HepG2 (cell line): ENCODE measurements around the gene CTNNA3. TPM values are rescaled to one million over a fixed set of nuclear protein-coding genes. Genes with fewer than 3 reads are reported as not detected.
A peak's percentile ranks its signal among the peaks of the same experiment; 100 is the strongest.

ENCODE experiments used
- ATAC-seq: fragments of 200-7000 bp; cut with Tn5 transposase; 3 replicates; pipeline ENCODE4 v1.9.1; 2020; ENCODE audit warnings: mild to moderate bottlenecking, moderate library complexity
- BruUV-seq: library from RNA; stranded (reverse); fragments of 400-500 nt; replicated peaks from 2 replicates; lab custom pipeline; 2021; lab: Mats Ljungman, UMichigan
- CTCF ChIA-PET: fragments of 300-600 bp; formaldehyde crosslinking; extraction: SDS; loops from one replicate; lab custom pipeline; 2021; ENCODE audit warnings: low total read pairs, inconsistent platforms, low intra/inter-chr PET ratio; lab: Yijun Ruan, JAX
- POLR2A ChIA-PET: fragments of 350-600 bp; sonication (Branson Sonifier 250); formaldehyde crosslinking; loops from one replicate; lab custom pipeline; 2020; ENCODE audit warnings: antibody characterized with exemption, inconsistent platforms; lab: Yijun Ruan, JAX
- DNase-seq: peaks from one replicate; pipeline ENCODE4 v3.0.0-alpha.2; 2015; ENCODE audit warnings: low spot score
- FAIRE-seq: peaks from 3 replicates; lab custom pipeline; 2011; peaks lifted over from hg19 to GRCh38; lab: Jason Lieb, UNC
- H2AFZ ChIP-seq: one replicate; pipeline ENCODE4 v1.6.1; 2011; ENCODE audit warnings: low read length, inconsistent platforms
- H3K27ac ChIP-seq: fragments of 300-600 bp; 3 replicates; pipeline ENCODE4 v1.8.0; 2011; ENCODE audit warnings: mixed run types, mild to moderate bottlenecking, mixed read lengths, low read length, inconsistent platforms; ENCODE audit not compliant: insufficient read depth; ENCODE audit errors: extremely low read length
- H3K27me3 ChIP-seq, 2 experiments: fragments of 200-600 bp in 1 of 2; 2 replicates in 1 of 2; 3 replicates in 1 of 2; pipeline versions ENCODE4 v1.6.0 to v1.8.0; 2011; ENCODE audit warnings: low read length in 2 of 2, mild to moderate bottlenecking in 2 of 2, moderate library complexity in 2 of 2, inconsistent platforms in 1 of 2; ENCODE audit not compliant: insufficient read depth in 2 of 2, control insufficient read depth in 1 of 2
- H3K36me3 ChIP-seq, 2 experiments: fragments of 200-600 bp in 1 of 2; replicated peaks in 1 of 2; 2 replicates in 1 of 2; 3 replicates in 1 of 2; pipeline versions ENCODE4 v1.5.1 to v1.8.0; 2011; ENCODE audit warnings: low read length in 2 of 2, inconsistent platforms in 1 of 2; ENCODE audit not compliant: insufficient read depth in 2 of 2, control insufficient read depth in 1 of 2
- H3K4me1 ChIP-seq: 2 replicates; pipeline ENCODE4 v1.5.1; 2012; ENCODE audit warnings: low read length, inconsistent platforms; ENCODE audit not compliant: insufficient read depth
- H3K4me2 ChIP-seq: 2 replicates; pipeline ENCODE4 v1.6.0; 2011; ENCODE audit warnings: low read depth, low read length, inconsistent platforms
- H3K4me3 ChIP-seq, 3 experiments: fragments of 200-600 bp in 1 of 3; sonication (generic), shearing (Covaris generic) in 1 of 3; replicated peaks in 1 of 3; 2 replicates each; pipeline ENCODE4 v1.5.1; 2011 to 2016; ENCODE audit warnings: low read length in 3 of 3, inconsistent platforms in 2 of 3, low read depth in 2 of 3, mild to moderate bottlenecking in 2 of 3, control low read depth in 1 of 3, mixed read lengths in 1 of 3; ENCODE audit not compliant: insufficient read depth in 1 of 3
- H3K79me2 ChIP-seq: one replicate; pipeline ENCODE4 v1.6.1; 2011; ENCODE audit warnings: low read length, inconsistent platforms; ENCODE audit not compliant: insufficient read depth
- H3K9ac ChIP-seq: 2 replicates; pipeline ENCODE4 v1.6.0; 2011; ENCODE audit warnings: mild to moderate bottlenecking, low read depth, low read length, inconsistent platforms; ENCODE audit not compliant: insufficient read depth
- H3K9me3 ChIP-seq: 2 replicates; pipeline ENCODE4 v1.5.1; 2012; ENCODE audit warnings: mild to moderate bottlenecking, low read length
- H4K20me1 ChIP-seq: 2 replicates; pipeline ENCODE4 v1.6.0; 2011; ENCODE audit warnings: inconsistent platforms, mild to moderate bottlenecking, low read length, moderate library complexity; ENCODE audit not compliant: insufficient read depth
- BRF2 ChIP-seq: sonication (generic); formaldehyde crosslinking; IDR thresholded peaks from 2 replicates; pipeline ENCODE4 v1.8.1; 2022; ENCODE audit warnings: mild to moderate bottlenecking, missing genetic modification reagents
- HDAC1 ChIP-seq: sonication (generic); formaldehyde crosslinking; IDR thresholded peaks from 2 replicates; pipeline ENCODE4 v1.5.1; 2020; ENCODE audit warnings: mild to moderate bottlenecking, missing genetic modification reagents
- HDAC2 ChIP-seq: sonication (generic); formaldehyde crosslinking; IDR thresholded peaks from 2 replicates; pipeline ENCODE4 v1.4.0; 2020; ENCODE audit warnings: missing genetic modification reagents
- HNF4A ChIP-seq: sonication (generic); formaldehyde crosslinking; IDR thresholded peaks from 2 replicates; pipeline ENCODE4 v1.4.0; 2020; ENCODE audit warnings: missing genetic modification reagents
- MED1 ChIP-seq: sonication (generic); formaldehyde crosslinking; IDR thresholded peaks from 2 replicates; pipeline ENCODE4 v1.4.0; 2020; ENCODE audit warnings: missing genetic modification reagents
- MXD4 ChIP-seq: IDR thresholded peaks from 2 replicates; pipeline ENCODE4 v1.6.1; 2016; ENCODE audit warnings: mild to moderate bottlenecking, missing biosample characterization, missing genetic modification reagents
- NFIC ChIP-seq: IDR thresholded peaks from 2 replicates; pipeline ENCODE4 v1.6.1; 2012; ENCODE audit warnings: mild to moderate bottlenecking, low read length, inconsistent platforms
- PAWR ChIP-seq: sonication (generic); formaldehyde crosslinking; IDR thresholded peaks from 2 replicates; pipeline ENCODE4 v1.4.0; 2020; ENCODE audit warnings: missing genetic modification reagents, mild to moderate bottlenecking, borderline replicate concordance
- PAXIP1 ChIP-seq: sonication (generic); formaldehyde crosslinking; conservative IDR thresholded peaks from 2 replicates; pipeline ENCODE4 v1.4.0; 2020; ENCODE audit warnings: mild to moderate bottlenecking, missing genetic modification reagents, moderate library complexity
- SIX4 ChIP-seq: sonication (generic); formaldehyde crosslinking; IDR thresholded peaks from 2 replicates; pipeline ENCODE4 v1.4.0; 2020; ENCODE audit warnings: missing genetic modification reagents
- SNAI1 ChIP-seq: sonication (generic); formaldehyde crosslinking; IDR thresholded peaks from 2 replicates; pipeline ENCODE4 v1.5.0; 2020; ENCODE audit warnings: mild to moderate bottlenecking, missing genetic modification reagents, borderline replicate concordance
- SOX13 ChIP-seq, 3 experiments: fragments of 450-650 bp in 1 of 3; sonication (generic) in 1 of 3; formaldehyde crosslinking in 1 of 3; IDR thresholded peaks in 2 of 3; conservative IDR thresholded peaks in 1 of 3; 2 replicates each; pipeline versions ENCODE4 v1.5.0 to v1.6.1; 2016 to 2020; ENCODE audit warnings: antibody characterized with exemption in 1 of 3, mild to moderate bottlenecking in 1 of 3, missing compliant biosample characterization in 1 of 3, missing genetic modification reagents in 1 of 3, moderate library complexity in 1 of 3
- SOX5 ChIP-seq: IDR thresholded peaks from 2 replicates; pipeline ENCODE4 v1.6.1; 2016; ENCODE audit warnings: borderline replicate concordance
- SP2 ChIP-seq: sonication (generic); formaldehyde crosslinking; IDR thresholded peaks from 2 replicates; pipeline ENCODE4 v1.5.1; 2020; ENCODE audit warnings: mild to moderate bottlenecking, missing genetic modification reagents
- TBX3 ChIP-seq: fragments of 450-650 bp; IDR thresholded peaks from 2 replicates; pipeline ENCODE4 v1.6.1; 2017; ENCODE audit warnings: antibody characterized with exemption, mild to moderate bottlenecking, inconsistent platforms, borderline replicate concordance
- ZBTB8A ChIP-seq: sonication (generic); formaldehyde crosslinking; IDR thresholded peaks from 2 replicates; pipeline ENCODE4 v1.4.0; 2020; ENCODE audit warnings: mild to moderate bottlenecking, low read depth, missing genetic modification reagents, borderline replicate concordance
- ZNF513 ChIP-seq: sonication (generic); formaldehyde crosslinking; conservative IDR thresholded peaks from 2 replicates; pipeline ENCODE4 v1.5.0; 2020; ENCODE audit warnings: missing genetic modification reagents
- ZNF670 ChIP-seq: sonication (generic); formaldehyde crosslinking; IDR thresholded peaks from 2 replicates; pipeline ENCODE4 v1.8.0; 2022; ENCODE audit warnings: mild to moderate bottlenecking, missing genetic modification reagents, borderline replicate concordance
- WGBS: methylation state at CpG from one replicate; pipeline ENCODE4 v1.1.6; 2017; ENCODE audit warnings: low lambda C conversion rate; 5-methylcytosine and 5-hydroxymethylcytosine counted together
- in situ Hi-C: cut with HindIII; loops from 2 replicates; pipeline ENCODE4 v1.10.0; 2017; ENCODE audit warnings: low pct_unique_long_range_greater_than_20kb; ENCODE audit not compliant: extremely low pct_ligation_motif_present
- intact Hi-C: fragments of 100-400 bp; cut with micrococcal nuclease; formaldehyde crosslinking; loops from one replicate; pipeline ENCODE4 v1.10.0; 2022; ENCODE audit not compliant: unreplicated experiment
- polyA plus RNA-seq, 8 experiments: library from polyadenylated mRNA; depleted of rRNA in 3 of 8; stranded (reverse) in 7 of 8; unstranded in 1 of 8; fragments of >200 nt; fragmentation: Illumina TruSeq in 4 of 8; extraction: Trizol in 4 of 8; gene quantifications; 2 replicates each; pipeline versions ENCODE4 v1.2.1 to v1.2.3, GENCODE V29; 2011 to 2016; ENCODE audit warnings: low read depth in 4 of 8, missing spikeins in 1 of 8, mixed read lengths in 1 of 8; ENCODE audit not compliant: insufficient read depth in 1 of 8
- total RNA-seq, 5 experiments: library from RNA; depleted of rRNA; stranded (reverse); fragments of >200 nt; fragmentation: Illumina TruSeq; extraction: Trizol; gene quantifications; 2 replicates each; pipeline ENCODE4 v1.2.3, GENCODE V29; 2016; ENCODE audit warnings: low read depth in 1 of 5

CTNNA3 gene
- total and polyA plus RNA-seq, 2 of the 13 experiments (the other 11 are each of a cell fraction or from before 2014, with no cell fraction given): not detected

GRCh38 chr10:66572700-66573099, 1123.3 kb downstream of the CTNNA3 start:
- H4K20me1 ChIP-seq: no peaks in the 10 kb centered on the region
- DNase-seq (peak; percentile 74), ATAC-seq (peak; percentile 98), FAIRE-seq (peak; percentile 66)
- intact Hi-C loops: no loop called here
- H3K9ac ChIP-seq: no peak overlapping the region
- H3K4me3 ChIP-seq: no peak overlapping the region
- no peak overlapping the region for H2AFZ ChIP-seq
- H3K9me3 ChIP-seq: no peaks in the 10 kb centered on the region; the same call in 1 of the 2 replicates
- CTCF ChIA-PET: interaction anchor here (0.7 kb wide), 1 partner anchor 1158 kb away, joined by 3 read pairs; no protein-coding TSS in a partner anchor
- H3K79me2 ChIP-seq: no peaks in the 10 kb centered on the region
- H3K27ac ChIP-seq: no peak overlapping the region
- H3K4me1 ChIP-seq: peaks cover 14% of the 10 kb centered on the region
- H3K4me2 ChIP-seq: no peak overlapping the region
- POLR2A ChIA-PET: no interaction called here
- no peaks in the 10 kb centered on the region for H3K27me3 ChIP-seq
- no TSS peak for BruUV-seq
- in situ Hi-C loops: no loop called here
- WGBS: 8% methylated on average over 2 of the region's 2 CpGs
- H3K36me3 ChIP-seq: no peaks in the 10 kb centered on the region
- TF ChIP-seq BRF2 (CRISPR knock-in tag) (no peak), TBX3 (peak; percentile 24; the same call in 1 of the 2 replicates), MED1 (CRISPR knock-in tag) (no peak), PAXIP1 (CRISPR knock-in tag) (peak; percentile 73), PAWR (no peak), SNAI1 (no peak), SOX13 (IDR thresholded peaks at IDR 0.05) (no peak), SOX13 (CRISPR knock-in tag; conservative IDR thresholded peaks at IDR 0.05 in 1 of 2, IDR thresholded peaks at IDR 0.05 in 1 of 2) (peak in 1 of 2 experiments; percentile 58; a peak in 2 of 4 replicates), ZNF513 (CRISPR knock-in tag) (no peak), SIX4 (CRISPR knock-in tag) (0 out of 2 replicates have a peak, but pooled peaks have one; percentile 19), NFIC (no peak), SOX5 (0 out of 2 replicates have a peak, but pooled peaks have one; percentile 10), ZBTB8A (CRISPR knock-in tag) (no peak), HDAC2 (CRISPR knock-in tag) (peak; percentile 60; the same call in 1 of the 2 replicates), ZNF670 (CRISPR knock-in tag) (no peak), SP2 (CRISPR knock-in tag) (no peak), HNF4A (peak; percentile 87), HDAC1 (CRISPR knock-in tag) (peak; percentile 53; the same call in 1 of the 2 replicates), MXD4 (CRISPR knock-in tag) (no peak)
